Right atrium auricular region (tissue), 2 donors: Measurements from ENCODE around the gene PRUNE2. TPM values are rescaled to one million over a fixed set of nuclear protein-coding genes. Genes with fewer than 3 reads are reported as not detected.

ENCODE experiments used
- DNase-seq: peaks from one replicate; pipeline ENCODE4 v3.0.0-alpha.2; 2019; ENCODE audit warnings: low spot score
- H3K27ac ChIP-seq, 2 donors: fragments of 200-600 bp; sonication (generic); 1 replicate in 1 of 2; 2 replicates in 1 of 2; pipeline ENCODE4 v1.5.1; 2016 to 2019
- H3K27me3 ChIP-seq, 2 donors: fragments of 200-600 bp; sonication (generic); one replicate each; pipeline versions ENCODE4 v1.5.1 to v1.6.0; 2017 to 2019
- H3K36me3 ChIP-seq: fragments of 200-600 bp; sonication (generic); one replicate; pipeline ENCODE4 v1.5.1; 2016
- H3K4me1 ChIP-seq, 2 donors: fragments of 200-600 bp; sonication (generic); one replicate each; pipeline versions ENCODE4 v1.5.1 to v1.6.0; 2017 to 2019
- H3K4me3 ChIP-seq, 2 donors: fragments of 200-600 bp; sonication (generic); 1 replicate in 1 of 2; 2 replicates in 1 of 2; pipeline ENCODE4 v1.5.1; 2017 to 2019; ENCODE audit warnings: mild to moderate bottlenecking in 1 of 2, moderate library complexity in 1 of 2
- H3K9me3 ChIP-seq, 2 donors: fragments of 200-600 bp; sonication (generic); one replicate each; pipeline ENCODE4 v1.5.1; 2019
- CTCF ChIP-seq, 2 donors: fragments of 200-600 bp; sonication (generic); IDR thresholded peaks; one replicate each; pipeline ENCODE4 v1.5.1; 2019; ENCODE audit warnings: antibody characterized with exemption in 2 of 2
- total RNA-seq, 2 donors: library from RNA; depleted of rRNA; stranded (reverse); fragments of >200 nt; gene quantifications; one replicate each; pipeline ENCODE4 v1.1.0, GENCODE V29; 2016

PRUNE2 gene
- total RNA-seq, 2 donors from 2014 or later = 15.4 to 28.5 TPM

- no peak for TF ChIP-seq CTCF (IDR thresholded peaks at IDR 0.05)
- Histone ChIP-seq H3K4me3 (no peak overlapping the region), H3K27ac (no peak overlapping the region), H3K4me1 (no peaks in the 10 kb centered on the region), H3K36me3 (no peaks in the 10 kb centered on the region), H3K9me3 (no peaks in the 10 kb centered on the region), H3K27me3 (no peaks in the 10 kb centered on the region)
- DNase-seq = no peak
These were observed 102.2 kb downstream of the PRUNE2 start for GRCh38 chr9:76803762-76804161.

- DNase-seq = no peak
- H3K9me3 ChIP-seq = no peaks in the 10 kb centered on the region
- H3K4me1 ChIP-seq = no peaks in the 10 kb centered on the region
- no peak overlapping the region for H3K4me3 ChIP-seq
- H3K27me3 ChIP-seq = no peaks in the 10 kb centered on the region
- no peak for TF ChIP-seq CTCF (IDR thresholded peaks at IDR 0.05)
- H3K27ac ChIP-seq = no peak overlapping the region
- H3K36me3 ChIP-seq = no peaks in the 10 kb centered on the region
These were observed 102.8 kb downstream of the PRUNE2 start for GRCh38 chr9:76803083-76803482.

GRCh38 chr9:76800901-76801300 lies 105.0 kb downstream of the PRUNE2 start:
- TF ChIP-seq CTCF (IDR thresholded peaks at IDR 0.05) = no peak
- no peaks in the 10 kb centered on the region for H3K36me3 ChIP-seq
- H3K4me1 ChIP-seq = no peaks in the 10 kb centered on the region
- H3K27me3 ChIP-seq = no peaks in the 10 kb centered on the region
- no peak overlapping the region for H3K27ac ChIP-seq
- DNase-seq = no peak
- H3K9me3 ChIP-seq = no peaks in the 10 kb centered on the region
- H3K4me3 ChIP-seq = no peak overlapping the region

GRCh38 chr9:76799473-76799872 lies 106.4 kb downstream of the PRUNE2 start:
- Histone ChIP-seq H3K36me3 (no peaks in the 10 kb centered on the region), H3K4me3 (no peak overlapping the region), H3K27ac (no peak overlapping the region), H3K27me3 (no peaks in the 10 kb centered on the region), H3K4me1 (no peaks in the 10 kb centered on the region), H3K9me3 (no peaks in the 10 kb centered on the region)
- no peak for TF ChIP-seq CTCF (IDR thresholded peaks at IDR 0.05)
- no peak for DNase-seq

- DNase-seq = no peak
- H3K27ac ChIP-seq = no peak overlapping the region
- no peaks in the 10 kb centered on the region for H3K36me3 ChIP-seq
- no peaks in the 10 kb centered on the region for H3K4me1 ChIP-seq
- no peak for TF ChIP-seq CTCF (IDR thresholded peaks at IDR 0.05)
- no peaks in the 10 kb centered on the region for H3K27me3 ChIP-seq
- no peak overlapping the region for H3K4me3 ChIP-seq
- H3K9me3 ChIP-seq = no peaks in the 10 kb centered on the region
These were observed 107.4 kb downstream of the PRUNE2 start for GRCh38 chr9:76798527-76798926.

GRCh38 chr9:76796296-76796695 lies 109.6 kb downstream of the PRUNE2 start:
- no peak for TF ChIP-seq CTCF (IDR thresholded peaks at IDR 0.05)

More at GRCh38 chr9:76796296-76796695, 109.6 kb downstream of the PRUNE2 start:
- Histone ChIP-seq H3K4me1 (no peaks in the 10 kb centered on the region), H3K36me3 (no peaks in the 10 kb centered on the region), H3K27me3 (no peaks in the 10 kb centered on the region), H3K27ac (no peak overlapping the region), H3K4me3 (no peak overlapping the region), H3K9me3 (no peaks in the 10 kb centered on the region)
- no peak for DNase-seq
